Right lobe of liver (tissue), 4 donors: ENCODE measurements around the gene SLC37A1.

Experiments
- POLR2A ChIP-seq: fragments of 450-650 bp; IDR thresholded peaks from one replicate; pipeline ENCODE4 v1.6.1; 2017; ENCODE audit warnings: antibody characterized with exemption, mild to moderate bottlenecking
- TF ChIP-seq, protein P1 (sequence below), 4 donors: fragments of 200-600 bp in 3 of 4; fragments of 450-650 bp in 1 of 4; IDR thresholded peaks; one replicate each; pipeline versions ENCODE4 v1.5.1 to v1.8.0; 2016 to 2022; ENCODE audit warnings: antibody characterized with exemption in 4 of 4, mild to moderate bottlenecking in 2 of 4
- donor health status: DM: no; HTN: no; CAD: no.
- donor health status: DM: no; HTN: no; CAD: no.
- donor health status: DM: no; HTN: yes; CAD: no.

DNA sequence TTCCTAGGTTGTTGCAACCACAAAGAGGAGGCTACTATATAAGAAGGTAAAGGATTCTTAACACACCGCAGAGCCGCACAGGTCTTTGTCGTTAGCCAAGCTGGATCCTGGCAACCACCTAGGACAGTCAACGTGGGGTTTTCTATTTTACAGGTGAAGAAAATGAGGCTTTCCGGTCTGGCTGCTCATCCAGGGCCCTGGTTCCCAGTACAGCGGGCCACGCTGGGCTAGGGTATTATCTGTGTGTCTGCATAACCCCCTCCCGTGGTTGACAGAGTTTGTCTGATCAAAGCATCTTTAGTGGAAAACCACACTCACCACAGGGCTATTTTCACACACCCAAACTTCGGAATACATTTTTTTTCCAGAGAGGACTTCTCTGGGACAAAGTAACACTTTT lies 100.7 kb downstream of the SLC37A1 start:
- TF ChIP-seq, protein P1, sequence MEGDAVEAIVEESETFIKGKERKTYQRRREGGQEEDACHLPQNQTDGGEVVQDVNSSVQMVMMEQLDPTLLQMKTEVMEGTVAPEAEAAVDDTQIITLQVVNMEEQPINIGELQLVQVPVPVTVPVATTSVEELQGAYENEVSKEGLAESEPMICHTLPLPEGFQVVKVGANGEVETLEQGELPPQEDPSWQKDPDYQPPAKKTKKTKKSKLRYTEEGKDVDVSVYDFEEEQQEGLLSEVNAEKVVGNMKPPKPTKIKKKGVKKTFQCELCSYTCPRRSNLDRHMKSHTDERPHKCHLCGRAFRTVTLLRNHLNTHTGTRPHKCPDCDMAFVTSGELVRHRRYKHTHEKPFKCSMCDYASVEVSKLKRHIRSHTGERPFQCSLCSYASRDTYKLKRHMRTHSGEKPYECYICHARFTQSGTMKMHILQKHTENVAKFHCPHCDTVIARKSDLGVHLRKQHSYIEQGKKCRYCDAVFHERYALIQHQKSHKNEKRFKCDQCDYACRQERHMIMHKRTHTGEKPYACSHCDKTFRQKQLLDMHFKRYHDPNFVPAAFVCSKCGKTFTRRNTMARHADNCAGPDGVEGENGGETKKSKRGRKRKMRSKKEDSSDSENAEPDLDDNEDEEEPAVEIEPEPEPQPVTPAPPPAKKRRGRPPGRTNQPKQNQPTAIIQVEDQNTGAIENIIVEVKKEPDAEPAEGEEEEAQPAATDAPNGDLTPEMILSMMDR (IDR thresholded peaks at IDR 0.05) = no peak
- no peak for TF ChIP-seq POLR2A
